ENCODE data around the gene TMEM132D.

DNA sequence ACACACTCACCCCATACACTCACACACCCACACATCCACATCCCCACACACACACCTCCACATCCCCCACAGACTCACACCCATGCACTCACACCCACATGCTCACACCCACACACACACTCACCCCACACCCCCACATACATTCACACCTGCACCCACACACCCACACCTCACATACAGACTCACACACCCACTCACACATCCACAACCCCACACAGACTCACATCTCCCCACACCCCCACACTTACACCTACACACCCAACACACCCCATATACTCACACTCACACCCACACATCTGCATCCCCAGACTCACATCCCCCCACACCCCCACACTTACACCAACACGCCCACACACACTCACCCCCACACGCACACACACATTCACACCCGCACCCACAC, 878.8 kb downstream of the TMEM132D start:
- no peak for TF ChIP-seq TAF1 (conservative IDR thresholded peaks at IDR 0.05)
- TF ChIP-seq, protein P1, sequence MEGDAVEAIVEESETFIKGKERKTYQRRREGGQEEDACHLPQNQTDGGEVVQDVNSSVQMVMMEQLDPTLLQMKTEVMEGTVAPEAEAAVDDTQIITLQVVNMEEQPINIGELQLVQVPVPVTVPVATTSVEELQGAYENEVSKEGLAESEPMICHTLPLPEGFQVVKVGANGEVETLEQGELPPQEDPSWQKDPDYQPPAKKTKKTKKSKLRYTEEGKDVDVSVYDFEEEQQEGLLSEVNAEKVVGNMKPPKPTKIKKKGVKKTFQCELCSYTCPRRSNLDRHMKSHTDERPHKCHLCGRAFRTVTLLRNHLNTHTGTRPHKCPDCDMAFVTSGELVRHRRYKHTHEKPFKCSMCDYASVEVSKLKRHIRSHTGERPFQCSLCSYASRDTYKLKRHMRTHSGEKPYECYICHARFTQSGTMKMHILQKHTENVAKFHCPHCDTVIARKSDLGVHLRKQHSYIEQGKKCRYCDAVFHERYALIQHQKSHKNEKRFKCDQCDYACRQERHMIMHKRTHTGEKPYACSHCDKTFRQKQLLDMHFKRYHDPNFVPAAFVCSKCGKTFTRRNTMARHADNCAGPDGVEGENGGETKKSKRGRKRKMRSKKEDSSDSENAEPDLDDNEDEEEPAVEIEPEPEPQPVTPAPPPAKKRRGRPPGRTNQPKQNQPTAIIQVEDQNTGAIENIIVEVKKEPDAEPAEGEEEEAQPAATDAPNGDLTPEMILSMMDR (IDR thresholded peaks at IDR 0.05; ENCODE audit: low read depth, low read length, missing input control), result no peak
- no peak for TF ChIP-seq JUND (IDR thresholded peaks at IDR 0.05)
- TF ChIP-seq GABPA (IDR thresholded peaks at IDR 0.05 in 1 of 2, conservative IDR thresholded peaks at IDR 0.05 in 1 of 2), result no peak
- TF ChIP-seq, protein P2, sequence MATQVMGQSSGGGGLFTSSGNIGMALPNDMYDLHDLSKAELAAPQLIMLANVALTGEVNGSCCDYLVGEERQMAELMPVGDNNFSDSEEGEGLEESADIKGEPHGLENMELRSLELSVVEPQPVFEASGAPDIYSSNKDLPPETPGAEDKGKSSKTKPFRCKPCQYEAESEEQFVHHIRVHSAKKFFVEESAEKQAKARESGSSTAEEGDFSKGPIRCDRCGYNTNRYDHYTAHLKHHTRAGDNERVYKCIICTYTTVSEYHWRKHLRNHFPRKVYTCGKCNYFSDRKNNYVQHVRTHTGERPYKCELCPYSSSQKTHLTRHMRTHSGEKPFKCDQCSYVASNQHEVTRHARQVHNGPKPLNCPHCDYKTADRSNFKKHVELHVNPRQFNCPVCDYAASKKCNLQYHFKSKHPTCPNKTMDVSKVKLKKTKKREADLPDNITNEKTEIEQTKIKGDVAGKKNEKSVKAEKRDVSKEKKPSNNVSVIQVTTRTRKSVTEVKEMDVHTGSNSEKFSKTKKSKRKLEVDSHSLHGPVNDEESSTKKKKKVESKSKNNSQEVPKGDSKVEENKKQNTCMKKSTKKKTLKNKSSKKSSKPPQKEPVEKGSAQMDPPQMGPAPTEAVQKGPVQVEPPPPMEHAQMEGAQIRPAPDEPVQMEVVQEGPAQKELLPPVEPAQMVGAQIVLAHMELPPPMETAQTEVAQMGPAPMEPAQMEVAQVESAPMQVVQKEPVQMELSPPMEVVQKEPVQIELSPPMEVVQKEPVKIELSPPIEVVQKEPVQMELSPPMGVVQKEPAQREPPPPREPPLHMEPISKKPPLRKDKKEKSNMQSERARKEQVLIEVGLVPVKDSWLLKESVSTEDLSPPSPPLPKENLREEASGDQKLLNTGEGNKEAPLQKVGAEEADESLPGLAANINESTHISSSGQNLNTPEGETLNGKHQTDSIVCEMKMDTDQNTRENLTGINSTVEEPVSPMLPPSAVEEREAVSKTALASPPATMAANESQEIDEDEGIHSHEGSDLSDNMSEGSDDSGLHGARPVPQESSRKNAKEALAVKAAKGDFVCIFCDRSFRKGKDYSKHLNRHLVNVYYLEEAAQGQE (IDR thresholded peaks at IDR 0.05), result no peak
- TF ChIP-seq FOXA1 (IDR thresholded peaks at IDR 0.05), result no peak
- TF ChIP-seq, protein P3, sequence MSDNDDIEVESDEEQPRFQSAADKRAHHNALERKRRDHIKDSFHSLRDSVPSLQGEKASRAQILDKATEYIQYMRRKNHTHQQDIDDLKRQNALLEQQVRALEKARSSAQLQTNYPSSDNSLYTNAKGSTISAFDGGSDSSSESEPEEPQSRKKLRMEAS (IDR thresholded peaks at IDR 0.05), result no peak
- TF ChIP-seq RAD21 (IDR thresholded peaks at IDR 0.05), result no peak

All from liver (tissue), 3 donors.